ENCODE measurements around the gene ADSS2. TPM values are rescaled to one million over a fixed set of nuclear protein-coding genes. Genes with fewer than 3 reads are reported as not detected.
A peak's percentile ranks its signal among the peaks of the same experiment; 100 is the strongest.

Gene ADSS2
- polyA plus RNA-seq, 1 of the 3 experiments (the other 2 are of a cell fraction): 30.7 TPM

GRCh38 chr1:244436336-244437085 lies 15.2 kb downstream of the ADSS2 start:
- TF ChIP-seq CHD2 (IDR thresholded peaks at IDR 0.05; ENCODE audit: low read length, partially characterized antibody) (no peak), ZBTB33 (IDR thresholded peaks at IDR 0.05; ENCODE audit: borderline replicate concordance, low read depth) (no peak)
- 66% methylated on average over 7 of the region's 7 CpGs for WGBS (ENCODE audit: low lambda C conversion rate)
- CTCF ChIA-PET: interaction anchor here (0.6 kb wide), 1 partner anchor 695 kb away, joined by 3 read pairs; no protein-coding TSS in a partner anchor
- Histone ChIP-seq H3K4me1 (ENCODE audit: control insufficient read depth in 1 of 2, insufficient read depth in 2 of 2, low read depth in 1 of 2, low read length in 1 of 2) (peaks cover 11 to 21% of the 10 kb centered on the region in 2 experiments), H3K36me3 (replicated peaks in 1 of 2; ENCODE audit: control insufficient read depth in 1 of 2, insufficient read depth in 2 of 2, low read length in 1 of 2) (peaks cover 24 to 28% of the 10 kb centered on the region in 2 experiments), H3K9me3 (no peaks in the 10 kb centered on the region), H2AFZ (ENCODE audit: low read depth) (no peak overlapping the region), H3K4me2 (peak overlapping the region; percentile 59), H4K20me1 (ENCODE audit: insufficient read depth) (no peaks in the 10 kb centered on the region), H3K27me3 (ENCODE audit: insufficient read depth) (no peaks in the 10 kb centered on the region), H3F3A (replicated peaks; ENCODE audit: insufficient read depth) (peaks cover 31% of the 10 kb centered on the region), H3K9ac (peak overlapping the region; percentile 48), H3K27ac (ENCODE audit: low read depth in 2 of 2, low read length in 1 of 2) (peak overlapping the region; percentile 73 to 91; a peak in 3 of 4 replicates), H3K4me3 (ENCODE audit: low read depth in 2 of 2, low read length in 1 of 2) (no peak overlapping the region), H3K79me2 (ENCODE audit: insufficient read depth) (peaks cover 64% of the 10 kb centered on the region), H3K9me2 (no peaks in the 10 kb centered on the region)
- POLR2A ChIA-PET: no interaction called here
- DNase-seq: no peak

- no peaks in the 10 kb centered on the region for H4K20me1 ChIP-seq (ENCODE audit: insufficient read depth)
- no peaks in the 10 kb centered on the region for H3K9me2 ChIP-seq
- CTCF ChIA-PET: interaction anchor here (0.6 kb wide), 1 partner anchor 694 kb away, joined by 3 read pairs; no protein-coding TSS in a partner anchor
- H3K4me2 ChIP-seq: peak overlapping the region; percentile 59
- H3K36me3 ChIP-seq (replicated peaks in 1 of 2; ENCODE audit: control insufficient read depth in 1 of 2, insufficient read depth in 2 of 2, low read length in 1 of 2): peaks cover 31 to 35% of the 10 kb centered on the region in 2 experiments
- DNase-seq: no peak
- peaks cover 57% of the 10 kb centered on the region for H3K79me2 ChIP-seq (ENCODE audit: insufficient read depth)
- H2AFZ ChIP-seq (ENCODE audit: low read depth): no peak overlapping the region
- H3F3A ChIP-seq (replicated peaks; ENCODE audit: insufficient read depth): peaks cover 31% of the 10 kb centered on the region
- peaks cover 11 to 21% of the 10 kb centered on the region in 2 experiments for H3K4me1 ChIP-seq (ENCODE audit: control insufficient read depth in 1 of 2, insufficient read depth in 2 of 2, low read depth in 1 of 2, low read length in 1 of 2)
- 39% methylated on average over 6 of the region's 6 CpGs for WGBS (ENCODE audit: low lambda C conversion rate)
- H3K4me3 ChIP-seq (ENCODE audit: low read depth in 2 of 2, low read length in 1 of 2): no peak overlapping the region; a peak in 1 of 4 replicates
- no peaks in the 10 kb centered on the region for H3K9me3 ChIP-seq
- POLR2A ChIA-PET: no interaction called here
- no peaks in the 10 kb centered on the region for H3K27me3 ChIP-seq (ENCODE audit: insufficient read depth)
- TF ChIP-seq TAF1 (IDR thresholded peaks at IDR 0.05; ENCODE audit: borderline replicate concordance, low read depth, low read length) (no peak), TCF12 (IDR thresholded peaks at IDR 0.05) (peak; percentile 33; the same call in 1 of the 2 replicates), RCOR1 (IDR thresholded peaks at IDR 0.05; ENCODE audit: low read length) (no peak), USF1 (IDR thresholded peaks at IDR 0.05; ENCODE audit: borderline replicate concordance, low read depth) (no peak)
- peak overlapping the region; percentile 73 to 91; a peak in 3 of 4 replicates for H3K27ac ChIP-seq (ENCODE audit: low read depth in 2 of 2, low read length in 1 of 2)
- peak overlapping the region; percentile 48 for H3K9ac ChIP-seq
Observed at GRCh38 chr1:244435562-244436205, 16.0 kb downstream of the ADSS2 start.
